T follicular helper cell (primary cell): ENCODE results near the gene P2RY12.

ENCODE experiments used
- DNase-seq: peaks from one replicate; pipeline ENCODE4 v3.0.0-alpha.2; 2020; ENCODE audit warnings: low read depth

Gene P2RY12

GRCh38 chr3:151346292-151346691 is 38.3 kb downstream of the P2RY12 start:
- DNase-seq = no peak

GRCh38 chr3:151345859-151346258 is 38.7 kb downstream of the P2RY12 start:
- no peak for DNase-seq

GRCh38 chr3:151331696-151332095 is 52.9 kb downstream of the P2RY12 start:
- no peak for DNase-seq

- no peak for DNase-seq
Measured at GRCh38 chr3:151330899-151331298, 53.7 kb downstream of the P2RY12 start.

GRCh38 chr3:151330379-151330778 is 54.2 kb downstream of the P2RY12 start:
- DNase-seq = no peak

GRCh38 chr3:151329363-151329762 is 55.2 kb downstream of the P2RY12 start, which contains the start of gene P2RY13:
P2RY13 (minus strand) TSS chr3:151329549; CDS start chr3:151329528, 21 bp downstream.
- DNase-seq = no peak

GRCh38 chr3:151328298-151328995 is 56.1 kb downstream of the P2RY12 start:
- no peak for DNase-seq

GRCh38 chr3:151327571-151328198 is 56.9 kb downstream of the P2RY12 start:
- no peak for DNase-seq

GRCh38 chr3:151322511-151322910 is 62.0 kb downstream of the P2RY12 start:
- no peak for DNase-seq

- no peak for DNase-seq
Measured at GRCh38 chr3:151321526-151321925, 63.0 kb downstream of the P2RY12 start.

- DNase-seq = no peak
Measured at GRCh38 chr3:151320131-151320530, 64.4 kb downstream of the P2RY12 start.

- DNase-seq = no peak
Measured at GRCh38 chr3:151319628-151320027, 64.9 kb downstream of the P2RY12 start.

GRCh38 chr3:151318991-151319390 is 65.6 kb downstream of the P2RY12 start:
- no peak for DNase-seq

GRCh38 chr3:151318313-151318712 is 66.2 kb downstream of the P2RY12 start:
- no peak for DNase-seq

GRCh38 chr3:151316267-151316991 is 68.1 kb downstream of the P2RY12 start, which contains the start of gene GPR87:
GPR87 (minus strand) TSS chr3:151316820; CDS start chr3:151300100, 16,720 bp downstream.
- DNase-seq = no peak

GRCh38 chr3:151315846-151316245 is 68.7 kb downstream of the P2RY12 start:
- DNase-seq = no peak

- no peak for DNase-seq
Measured at GRCh38 chr3:151315136-151315535, 69.4 kb downstream of the P2RY12 start.

GRCh38 chr3:151314593-151314992 is 70.0 kb downstream of the P2RY12 start:
- DNase-seq = no peak

- no peak for DNase-seq
Measured at GRCh38 chr3:151314137-151314536, 70.4 kb downstream of the P2RY12 start.

- DNase-seq = no peak
Measured at GRCh38 chr3:151312972-151313371, 71.6 kb downstream of the P2RY12 start.

GRCh38 chr3:151309566-151309965 is 75.0 kb downstream of the P2RY12 start:
- no peak for DNase-seq

GRCh38 chr3:151307583-151308488 is 76.7 kb downstream of the P2RY12 start:
- no peak for DNase-seq
